DMS 273 treated with DMSO at 0.1 percent for 48 hours (cell line): ENCODE results near the gene PTPRK.
A peak's percentile ranks its signal among the peaks of the same experiment; 100 is the strongest.
"Not testable (repeated sequence)": the region's sequence is repeated elsewhere in the genome, so short reads cannot be mapped to it uniquely, and the experiment has no call there.

Experiments used
- DNase-seq: peaks from one replicate; lab custom pipeline; 2025; lab: John Stamatoyannopoulos, UW

Gene PTPRK

GRCh38 chr6:128487746-128488145 is 32.7 kb downstream of the PTPRK start:
- DNase-seq, result no peak

- DNase-seq, result no peak
Measured at GRCh38 chr6:128487055-128487454, 33.3 kb downstream of the PTPRK start.

GRCh38 chr6:128486580-128486979 is 33.8 kb downstream of the PTPRK start:
- DNase-seq, result not testable (repeated sequence)

- DNase-seq, result no peak
Measured at GRCh38 chr6:128483472-128484135, 36.8 kb downstream of the PTPRK start.

GRCh38 chr6:128482642-128483041 is 37.8 kb downstream of the PTPRK start:
- DNase-seq, result peak; percentile 24

DNA sequence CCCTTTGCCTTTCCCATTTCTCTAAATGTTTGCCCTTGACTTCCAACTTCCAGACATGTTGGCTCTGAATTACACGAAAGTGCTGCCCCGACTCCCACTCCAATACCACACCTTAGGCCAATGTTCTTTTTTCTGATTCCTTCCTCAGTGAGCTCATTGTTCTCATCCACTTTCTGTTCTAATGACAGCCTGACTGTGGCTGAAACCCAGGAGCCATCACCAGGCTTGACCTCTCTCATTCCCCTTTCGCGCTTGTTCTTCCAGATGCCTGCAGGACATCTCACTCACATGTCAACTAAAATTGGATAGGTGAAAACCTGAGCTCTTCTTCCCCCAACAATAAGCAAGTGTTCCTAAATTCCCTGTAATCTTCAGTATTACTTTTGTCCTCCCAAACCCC is 40.4 kb downstream of the PTPRK start:
- DNase-seq, result no peak

GRCh38 chr6:128479048-128479666 is 41.2 kb downstream of the PTPRK start:
- DNase-seq, result no peak

DNA sequence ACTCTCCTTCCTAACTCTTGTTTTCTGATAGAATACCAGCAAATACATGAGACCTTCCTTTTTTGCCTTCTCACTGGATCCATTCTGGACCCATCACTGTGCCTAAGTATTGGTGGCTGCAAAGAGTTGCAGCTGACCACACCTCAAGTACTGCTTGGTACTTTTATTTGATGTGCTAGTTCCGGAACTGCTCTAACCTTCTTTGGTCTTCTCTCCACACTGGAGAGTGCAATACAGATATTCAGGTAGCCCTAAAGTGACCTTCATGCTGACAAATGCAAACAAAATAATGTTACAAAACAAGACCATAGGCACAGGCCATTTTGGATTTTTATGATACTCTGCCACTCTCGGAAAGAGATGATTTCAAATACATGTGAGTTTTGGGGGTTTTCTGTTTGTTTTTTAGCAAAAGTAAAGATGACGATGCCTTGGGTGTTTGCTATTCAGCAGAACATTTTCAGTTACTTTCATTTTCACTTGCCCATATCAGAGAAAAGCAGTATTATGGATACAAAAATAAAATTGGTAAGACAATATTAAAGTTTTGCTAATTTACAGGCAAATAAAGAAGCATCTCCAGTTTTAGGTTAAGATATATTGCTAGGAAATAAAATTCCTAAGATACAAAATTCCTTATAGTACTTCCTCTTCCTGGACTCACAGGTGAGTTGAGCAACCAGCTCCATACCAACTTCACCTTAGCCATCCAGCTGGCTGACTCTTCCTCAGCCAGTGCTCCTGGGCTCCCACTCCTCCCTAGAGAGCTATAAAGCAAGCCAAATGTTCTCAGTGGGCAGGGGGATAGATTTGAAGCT is 42.0 kb downstream of the PTPRK start:
- DNase-seq, result no peak

GRCh38 chr6:128474933-128475332 is 45.5 kb downstream of the PTPRK start:
- DNase-seq, result no peak

DNA sequence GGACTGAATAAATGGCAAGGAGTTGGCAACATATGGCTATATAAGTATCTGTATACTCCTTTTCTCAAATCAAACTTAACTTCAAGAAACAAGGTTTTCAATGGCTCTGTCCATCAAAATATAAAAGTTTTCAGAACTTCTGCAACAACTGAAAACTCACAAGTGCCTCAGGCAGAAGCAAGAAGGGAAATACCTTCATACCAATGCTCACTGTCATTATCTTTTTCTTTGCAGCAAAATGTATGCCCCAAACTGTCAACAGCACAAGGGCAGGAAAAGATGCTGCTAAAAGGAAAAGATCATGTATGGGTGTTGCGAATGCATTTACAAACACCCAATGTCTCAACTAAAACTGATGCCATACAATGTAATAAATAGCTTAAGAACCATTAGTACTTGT is 45.9 kb downstream of the PTPRK start:
- DNase-seq, result no peak

GRCh38 chr6:128471907-128472306 is 48.5 kb downstream of the PTPRK start:
- no peak for DNase-seq

- DNase-seq, result no peak
Measured at GRCh38 chr6:128465368-128466343, 54.7 kb downstream of the PTPRK start.

GRCh38 chr6:128464790-128465189 is 55.6 kb downstream of the PTPRK start:
- no peak for DNase-seq

DNA sequence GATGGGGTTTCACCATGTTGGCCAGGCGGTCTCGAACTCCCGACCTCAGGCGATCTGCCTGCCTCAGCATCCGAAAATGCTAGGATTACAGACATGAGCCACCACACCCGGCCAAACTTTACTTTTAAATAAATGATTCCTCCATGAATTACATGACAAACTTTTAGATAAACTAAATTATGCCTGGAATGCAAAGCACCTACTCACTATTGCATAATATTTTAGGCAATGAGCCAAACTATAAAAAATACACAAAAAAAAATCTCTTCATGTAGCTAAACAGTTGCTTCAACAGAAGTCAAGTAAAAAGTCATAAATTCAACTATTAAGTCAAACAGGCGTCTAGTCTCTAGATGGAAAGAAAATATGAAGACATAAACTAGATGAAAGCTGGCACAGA is 56.5 kb downstream of the PTPRK start:
- DNase-seq, result no peak

- no peak for DNase-seq
Measured at GRCh38 chr6:128461501-128461900, 58.9 kb downstream of the PTPRK start.

GRCh38 chr6:128456510-128457230 is 63.7 kb downstream of the PTPRK start:
- DNase-seq, result no peak

DNA sequence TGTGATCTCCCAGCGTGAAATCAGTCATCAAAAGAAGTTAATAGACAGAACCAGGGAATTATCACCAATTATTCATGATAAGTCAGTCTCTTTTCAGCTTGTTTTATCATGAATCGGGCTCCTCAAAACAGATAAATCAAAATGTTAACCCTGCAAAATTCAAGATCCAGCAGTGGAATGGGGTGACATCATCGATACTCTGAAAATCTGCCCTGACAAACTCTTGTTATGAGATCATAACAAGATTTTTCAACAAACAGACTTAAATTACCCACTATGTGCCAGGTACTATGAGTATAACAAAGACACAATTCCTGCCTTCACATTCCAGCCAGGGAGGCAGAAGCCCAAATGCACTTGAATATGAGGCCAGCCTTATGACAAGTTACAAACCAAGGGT is 64.4 kb downstream of the PTPRK start:
- no peak for DNase-seq

- no peak for DNase-seq
Measured at GRCh38 chr6:128452713-128453112, 67.7 kb downstream of the PTPRK start.

DNA sequence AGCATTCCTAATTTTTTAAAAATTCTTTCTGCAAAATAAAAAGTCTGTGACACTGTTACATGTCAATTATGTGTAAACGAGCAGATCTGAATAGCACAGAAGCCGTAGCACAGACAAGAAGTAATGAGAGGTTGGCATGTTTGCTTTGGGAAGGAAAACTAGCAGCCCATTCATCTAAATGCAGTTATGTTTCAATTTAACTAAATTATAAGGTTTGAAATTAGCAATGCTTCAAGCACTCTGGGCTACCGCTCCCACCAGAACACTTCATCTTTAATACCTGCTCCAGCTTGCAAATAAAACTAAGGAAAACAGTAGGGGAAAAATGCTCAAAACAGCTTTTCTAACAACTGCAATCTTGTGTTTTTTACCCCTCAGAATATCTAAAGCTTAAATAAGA is 73.9 kb downstream of the PTPRK start:
- no peak for DNase-seq

GRCh38 chr6:128443553-128443952 is 76.8 kb downstream of the PTPRK start:
- DNase-seq, result no peak

GRCh38 chr6:128439627-128440026 is 80.8 kb downstream of the PTPRK start:
- DNase-seq, result no peak
